ENCODE data around the gene NUB1. TPM values are rescaled to one million over a fixed set of nuclear protein-coding genes. Genes with fewer than 3 reads are reported as not detected.

Gene NUB1
- total RNA-seq, 4 donors from 2014 or later: 39.3 to 70.8 (median 41.7) TPM

DNA sequence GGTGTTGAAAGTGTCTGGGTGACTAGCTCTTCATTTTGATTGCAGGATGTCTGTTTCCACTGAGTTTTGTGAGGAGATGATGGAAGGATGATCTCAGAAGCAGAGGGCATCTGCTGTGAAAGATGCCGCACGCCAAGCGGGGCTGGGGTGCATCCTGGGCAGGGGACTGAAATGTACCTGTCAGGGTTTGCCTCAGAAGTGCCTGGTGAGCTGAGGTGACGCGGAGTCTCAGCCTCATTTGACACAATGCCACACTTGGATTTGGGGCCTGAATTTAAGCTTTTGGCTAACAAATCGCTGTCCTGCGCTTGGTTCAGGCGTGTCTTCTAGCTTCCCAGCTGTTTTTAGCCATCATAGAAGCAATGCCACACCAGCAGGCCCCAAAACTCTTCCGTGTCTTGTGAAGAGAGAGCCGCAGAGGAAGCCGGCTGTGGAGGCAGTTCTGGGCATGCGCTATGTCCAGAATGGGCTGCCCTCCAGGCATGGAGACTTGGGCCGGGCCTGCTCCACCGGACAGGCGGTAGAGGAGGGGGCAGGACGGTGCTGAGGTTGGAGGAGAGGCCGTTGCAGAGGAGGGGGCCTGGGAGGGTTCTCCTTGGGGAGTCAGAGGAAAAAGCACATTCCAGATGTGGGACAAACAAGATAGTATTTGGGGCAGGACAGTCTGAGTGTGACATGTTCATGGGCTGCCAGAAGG is 37.0 kb downstream of the NUB1 start:
- Histone ChIP-seq H3K4me1 (peaks cover 12% of the 10 kb centered on the region), H3K4me3 (no peak overlapping the region), H3K36me3 (peaks cover 52% of the 10 kb centered on the region), H3K27me3 (peaks cover 16% of the 10 kb centered on the region), H3K9me3 (no peaks in the 10 kb centered on the region), H3K27ac (no peak overlapping the region)
- TF ChIP-seq POLR2AphosphoS5 (IDR thresholded peaks at IDR 0.05): no peak
- no peak for TF ChIP-seq POLR2A (IDR thresholded peaks at IDR 0.05)
- no peak for TF ChIP-seq EP300 (IDR thresholded peaks at IDR 0.05)
- TF ChIP-seq, protein P1, sequence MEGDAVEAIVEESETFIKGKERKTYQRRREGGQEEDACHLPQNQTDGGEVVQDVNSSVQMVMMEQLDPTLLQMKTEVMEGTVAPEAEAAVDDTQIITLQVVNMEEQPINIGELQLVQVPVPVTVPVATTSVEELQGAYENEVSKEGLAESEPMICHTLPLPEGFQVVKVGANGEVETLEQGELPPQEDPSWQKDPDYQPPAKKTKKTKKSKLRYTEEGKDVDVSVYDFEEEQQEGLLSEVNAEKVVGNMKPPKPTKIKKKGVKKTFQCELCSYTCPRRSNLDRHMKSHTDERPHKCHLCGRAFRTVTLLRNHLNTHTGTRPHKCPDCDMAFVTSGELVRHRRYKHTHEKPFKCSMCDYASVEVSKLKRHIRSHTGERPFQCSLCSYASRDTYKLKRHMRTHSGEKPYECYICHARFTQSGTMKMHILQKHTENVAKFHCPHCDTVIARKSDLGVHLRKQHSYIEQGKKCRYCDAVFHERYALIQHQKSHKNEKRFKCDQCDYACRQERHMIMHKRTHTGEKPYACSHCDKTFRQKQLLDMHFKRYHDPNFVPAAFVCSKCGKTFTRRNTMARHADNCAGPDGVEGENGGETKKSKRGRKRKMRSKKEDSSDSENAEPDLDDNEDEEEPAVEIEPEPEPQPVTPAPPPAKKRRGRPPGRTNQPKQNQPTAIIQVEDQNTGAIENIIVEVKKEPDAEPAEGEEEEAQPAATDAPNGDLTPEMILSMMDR (IDR thresholded peaks at IDR 0.05): no peak
- WGBS: 80% methylated on average over 17 of the region's 17 CpGs
- peak in 1 of 2 donors; percentile 51 for DNase-seq (ENCODE audit: low spot score in 2 of 2)

DNA sequence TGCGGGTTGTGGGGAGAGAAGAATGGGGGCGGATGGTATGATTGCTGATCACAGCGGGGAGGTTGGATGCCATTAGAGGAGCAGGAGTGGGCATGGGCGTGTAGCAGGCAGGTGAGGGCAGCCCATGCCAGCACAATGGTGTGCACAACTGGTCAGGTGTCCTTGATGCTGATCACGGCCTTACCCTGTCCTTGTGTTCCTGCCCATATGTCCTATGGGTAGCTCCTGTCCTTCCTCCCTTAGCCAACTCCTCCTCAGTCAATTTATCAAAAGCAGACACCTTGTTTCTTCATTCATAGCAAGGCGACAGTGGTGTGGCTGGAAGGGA is 37.5 kb downstream of the NUB1 start:
- WGBS: 87% methylated on average over 6 of the region's 6 CpGs
- H3K9me3 ChIP-seq: no peaks in the 10 kb centered on the region
- TF ChIP-seq, protein P1 (IDR thresholded peaks at IDR 0.05): no peak
- no peak for TF ChIP-seq POLR2A (IDR thresholded peaks at IDR 0.05)
- TF ChIP-seq EP300 (IDR thresholded peaks at IDR 0.05): no peak
- TF ChIP-seq POLR2AphosphoS5 (IDR thresholded peaks at IDR 0.05): no peak
- peaks cover 16% of the 10 kb centered on the region for H3K27me3 ChIP-seq
- no peak for DNase-seq (ENCODE audit: low spot score in 2 of 2)
- H3K27ac ChIP-seq: no peak overlapping the region
- H3K4me3 ChIP-seq: no peak overlapping the region
- peaks cover 12% of the 10 kb centered on the region for H3K4me1 ChIP-seq
- H3K36me3 ChIP-seq: peaks cover 47% of the 10 kb centered on the region

DNA sequence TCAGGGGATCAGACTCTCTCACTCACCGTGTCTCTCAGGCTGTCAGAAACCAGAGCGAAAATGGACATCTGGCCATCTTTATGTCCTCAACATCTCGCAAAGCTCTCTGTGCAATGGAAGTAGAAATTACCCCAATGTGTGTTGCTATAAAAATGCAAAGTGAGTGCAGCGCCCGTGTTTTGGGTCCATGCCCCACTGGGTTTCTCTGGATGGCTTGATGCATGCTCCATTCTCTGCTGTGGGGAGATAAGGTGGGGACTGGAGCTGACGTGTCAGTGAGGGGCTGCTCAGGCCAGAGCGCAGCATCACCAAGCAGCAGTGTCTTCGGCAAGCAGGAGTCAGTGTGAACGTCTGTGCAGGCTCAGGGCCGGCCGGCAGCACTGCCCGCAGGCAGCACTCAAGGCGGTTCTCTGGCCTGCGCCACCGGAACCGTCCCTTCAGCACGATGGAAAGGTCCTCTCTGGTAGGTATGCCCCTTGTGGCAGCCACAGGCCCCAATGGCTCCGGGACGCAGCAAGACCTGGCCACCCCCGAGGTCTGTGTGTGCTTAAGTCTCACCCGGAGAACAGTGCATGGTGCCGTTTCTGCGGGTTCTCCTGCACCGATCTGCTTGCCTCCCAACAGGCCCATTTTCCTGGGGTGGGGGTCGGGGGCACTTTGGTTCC is 38.1 kb downstream of the NUB1 start:
- WGBS: 86% methylated on average over 7 of the region's 25 CpGs
- TF ChIP-seq, protein P1 (IDR thresholded peaks at IDR 0.05): no peak
- TF ChIP-seq POLR2A (IDR thresholded peaks at IDR 0.05) (no peak), EP300 (IDR thresholded peaks at IDR 0.05) (no peak), POLR2AphosphoS5 (IDR thresholded peaks at IDR 0.05) (no peak)
- H3K27me3 ChIP-seq: peaks cover 16% of the 10 kb centered on the region
- H3K4me1 ChIP-seq: peaks cover 12% of the 10 kb centered on the region
- peak in 1 of 2 donors; percentile 60 for DNase-seq (ENCODE audit: low spot score in 2 of 2)
- H3K27ac ChIP-seq: no peak overlapping the region
- H3K36me3 ChIP-seq: peaks cover 42% of the 10 kb centered on the region
- H3K9me3 ChIP-seq: no peaks in the 10 kb centered on the region
- H3K4me3 ChIP-seq: no peak overlapping the region

DNA sequence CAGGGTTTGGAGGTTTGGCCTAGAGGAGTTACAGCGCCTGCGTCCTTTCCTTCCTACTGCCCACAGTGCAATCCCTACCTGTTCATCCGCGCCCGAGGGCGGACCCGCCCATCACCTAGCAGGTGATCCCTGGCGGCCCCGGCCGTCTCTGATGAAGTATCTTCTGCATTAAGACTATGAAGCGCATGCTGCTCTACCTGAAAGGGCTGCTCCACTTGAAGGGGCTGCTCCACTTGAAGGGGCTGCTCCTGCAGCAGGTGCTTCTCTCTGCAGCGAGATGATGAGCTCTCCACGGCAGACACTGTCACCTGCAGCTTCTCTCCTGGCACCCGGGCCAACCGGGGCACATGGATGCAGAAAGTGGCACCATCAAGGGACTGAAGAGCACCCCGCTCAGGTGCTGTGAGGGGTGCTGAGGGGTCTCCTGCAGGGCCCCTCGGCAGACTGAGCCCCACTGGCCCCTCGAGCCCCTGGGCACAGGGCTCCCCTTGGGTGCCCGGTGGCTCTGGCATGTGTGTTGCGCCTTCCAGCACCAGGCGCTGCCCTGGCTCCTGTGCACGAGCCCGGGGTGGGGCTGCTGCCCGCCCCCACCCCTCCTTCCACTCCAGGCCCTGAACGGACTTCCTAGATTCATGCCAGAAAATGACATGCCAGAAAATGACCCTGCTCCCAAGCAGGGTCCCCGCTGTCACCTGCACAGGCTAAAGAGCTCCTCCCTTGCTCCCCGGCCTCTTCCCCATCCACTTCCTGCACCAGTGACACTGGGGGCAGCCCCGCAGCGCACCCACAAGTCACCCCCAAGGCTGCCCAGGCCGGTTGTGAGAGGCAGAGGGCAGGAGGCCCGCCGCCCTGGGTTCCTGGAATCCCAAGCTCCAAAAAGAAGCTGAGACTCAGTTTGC is 38.8 kb downstream of the NUB1 start:
- WGBS: 81% methylated on average over 14 of the region's 32 CpGs
- Histone ChIP-seq H3K4me1 (peaks cover 12% of the 10 kb centered on the region), H3K27ac (no peak overlapping the region), H3K9me3 (no peaks in the 10 kb centered on the region), H3K27me3 (peaks cover 16% of the 10 kb centered on the region), H3K36me3 (peaks cover 35% of the 10 kb centered on the region), H3K4me3 (no peak overlapping the region)
- DNase-seq (ENCODE audit: low spot score in 2 of 2): peak in 1 of 2 donors; percentile 59
- TF ChIP-seq POLR2A (IDR thresholded peaks at IDR 0.05) (no peak), EP300 (IDR thresholded peaks at IDR 0.05) (no peak), POLR2AphosphoS5 (IDR thresholded peaks at IDR 0.05) (no peak)
- TF ChIP-seq, protein P1 (IDR thresholded peaks at IDR 0.05): no peak

DNA sequence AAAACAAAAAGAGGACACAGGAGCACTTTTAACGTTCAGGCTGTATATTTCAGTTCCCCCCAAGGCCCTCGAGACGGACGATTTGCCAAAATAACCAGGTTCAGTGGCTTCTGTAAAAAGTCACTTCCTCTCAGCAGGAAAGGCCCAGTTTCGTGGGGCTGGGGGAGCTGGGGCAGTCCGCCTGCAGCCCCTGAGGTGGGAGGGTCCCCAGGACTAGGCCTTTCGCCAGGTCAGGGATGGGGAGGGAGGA is 39.4 kb downstream of the NUB1 start:
- Histone ChIP-seq H3K27ac (no peak overlapping the region), H3K9me3 (no peaks in the 10 kb centered on the region), H3K4me3 (peak overlapping the region; percentile 29), H3K27me3 (peaks cover 16% of the 10 kb centered on the region), H3K4me1 (peaks cover 12% of the 10 kb centered on the region), H3K36me3 (peaks cover 30% of the 10 kb centered on the region)
- 33% methylated on average over 6 of the region's 7 CpGs for WGBS
- DNase-seq (ENCODE audit: low spot score in 2 of 2): no peak
- no peak for TF ChIP-seq EP300 (IDR thresholded peaks at IDR 0.05)
- TF ChIP-seq, protein P1 (IDR thresholded peaks at IDR 0.05): no peak
- TF ChIP-seq POLR2AphosphoS5 (IDR thresholded peaks at IDR 0.05): no peak
